Renal cortical epithelial cell (primary cell): Measurements from ENCODE around the gene ZCCHC14. TPM values are rescaled to one million over a fixed set of nuclear protein-coding genes. Genes with fewer than 3 reads are reported as not detected.
"Not testable (repeated sequence)": the region's sequence is repeated elsewhere in the genome, so short reads cannot be mapped to it uniquely, and the experiment has no call there.

Source experiments
- DNase-seq: peaks from one replicate; pipeline ENCODE4 v3.0.0-alpha.2; 2011; ENCODE audit warnings: low read depth
- total RNA-seq: library from RNA; depleted of rRNA; stranded (reverse); fragments of >200 nt; gene quantifications from 2 replicates; pipeline ENCODE4 v1.2.3, GENCODE V29; 2014

Gene ZCCHC14
- total RNA-seq, 1 donor from 2014 or later, result 24.8 TPM

- not testable (repeated sequence) for DNase-seq
Measured at GRCh38 chr16:87481711-87482110, 11.1 kb downstream of the ZCCHC14 start.

- DNase-seq, result not testable (repeated sequence)
Measured at GRCh38 chr16:87477209-87477981, 15.4 kb downstream of the ZCCHC14 start.

- DNase-seq, result no peak
Measured at GRCh38 chr16:87474566-87474996, 18.2 kb downstream of the ZCCHC14 start.

GRCh38 chr16:87474017-87474416 lies 18.8 kb downstream of the ZCCHC14 start:
- no peak for DNase-seq

GRCh38 chr16:87472935-87473334 lies 19.9 kb downstream of the ZCCHC14 start:
- DNase-seq, result no peak

- DNase-seq, result no peak
Measured at GRCh38 chr16:87472142-87472778, 20.6 kb downstream of the ZCCHC14 start.

- DNase-seq, result no peak
Measured at GRCh38 chr16:87471278-87472141, 21.3 kb downstream of the ZCCHC14 start.

GRCh38 chr16:87470332-87470731 lies 22.5 kb downstream of the ZCCHC14 start:
- no peak for DNase-seq

- DNase-seq, result no peak
Measured at GRCh38 chr16:87469169-87469568, 23.7 kb downstream of the ZCCHC14 start.

- DNase-seq, result no peak
Measured at GRCh38 chr16:87468550-87468949, 24.3 kb downstream of the ZCCHC14 start.

- no peak for DNase-seq
Measured at GRCh38 chr16:87466975-87467501, 25.8 kb downstream of the ZCCHC14 start.

- DNase-seq, result no peak
Measured at GRCh38 chr16:87465879-87466278, 26.9 kb downstream of the ZCCHC14 start.

- DNase-seq, result peak; percentile 86
Measured at GRCh38 chr16:87465306-87465705, 27.5 kb downstream of the ZCCHC14 start.

- peak; percentile 92 for DNase-seq
Measured at GRCh38 chr16:87464691-87465300, 28.0 kb downstream of the ZCCHC14 start.

- peak; percentile 83 for DNase-seq
Measured at GRCh38 chr16:87463722-87464690, 28.8 kb downstream of the ZCCHC14 start.

GRCh38 chr16:87461466-87461991 lies 31.3 kb downstream of the ZCCHC14 start:
- DNase-seq, result peak; percentile 93

GRCh38 chr16:87460936-87461335 lies 31.9 kb downstream of the ZCCHC14 start:
- no peak for DNase-seq

GRCh38 chr16:87459833-87460232 lies 33.0 kb downstream of the ZCCHC14 start:
- no peak for DNase-seq

GRCh38 chr16:87459027-87459426 lies 33.8 kb downstream of the ZCCHC14 start:
- DNase-seq, result no peak

- no peak for DNase-seq
Measured at GRCh38 chr16:87458424-87458915, 34.4 kb downstream of the ZCCHC14 start.
